Transverse colon (tissue), 4 donors: ENCODE measurements around the gene REN. TPM values are rescaled to one million over a fixed set of nuclear protein-coding genes. Genes with fewer than 3 reads are reported as not detected.

ENCODE experiments used
- DNase-seq: peaks from one replicate; pipeline ENCODE4 v3.0.0-alpha.2; 2019
- H3K27ac ChIP-seq, 4 donors: fragments of 200-600 bp; sonication (generic); 2 replicates each; pipeline ENCODE4 v1.5.1; 2016 to 2018; ENCODE audit warnings: inconsistent platforms in 4 of 4
- H3K27me3 ChIP-seq: fragments of 200-600 bp; sonication (generic); 2 replicates; pipeline ENCODE4 v1.5.1; 2017; ENCODE audit warnings: inconsistent platforms
- H3K36me3 ChIP-seq, 4 donors: fragments of 200-600 bp; sonication (generic); 2 replicates each; pipeline ENCODE4 v1.5.1; 2017 to 2019; ENCODE audit warnings: inconsistent platforms in 4 of 4
- H3K4me1 ChIP-seq, 4 donors: fragments of 200-600 bp; sonication (generic); 2 replicates each; pipeline ENCODE4 v1.5.1; 2017 to 2020; ENCODE audit warnings: inconsistent platforms in 4 of 4
- H3K4me3 ChIP-seq, 4 donors: fragments of 200-600 bp; sonication (generic); 1 replicate in 1 of 4; 2 replicates in 3 of 4; pipeline versions ENCODE4 v1.5.1 to v1.6.1; 2017 to 2019; ENCODE audit warnings: inconsistent platforms in 4 of 4
- H3K9me3 ChIP-seq, 2 donors: fragments of 200-600 bp; sonication (generic); 2 replicates each; pipeline ENCODE4 v1.5.1; 2017 to 2019; ENCODE audit warnings: inconsistent platforms in 2 of 2
- EP300 ChIP-seq: sonication (generic); formaldehyde crosslinking; IDR thresholded peaks from one replicate; pipeline ENCODE4 v1.6.1; 2017; ENCODE audit warnings: antibody characterized with exemption, low read depth
- POLR2A ChIP-seq: fragments of 450-650 bp; IDR thresholded peaks from one replicate; pipeline ENCODE4 v1.6.1; 2016; ENCODE audit warnings: antibody characterized with exemption, mild to moderate bottlenecking, moderate library complexity
- POLR2AphosphoS5 ChIP-seq, 3 donors: sonication (generic); formaldehyde crosslinking; IDR thresholded peaks; one replicate each; pipeline ENCODE4 v1.6.1; 2016; ENCODE audit warnings: antibody characterized with exemption in 3 of 3
- WGBS, 2 donors: methylation state at CpG; one replicate each; pipeline ENCODE4 v1.1.5; 2018; ENCODE audit warnings: low coverage in 1 of 2; 5-methylcytosine and 5-hydroxymethylcytosine counted together
- in situ Hi-C, 4 donors: fragments of 200-750 bp; cut with MboI; loops; one replicate each; pipeline versions ENCODE4 v1.15.0 to v1.15.1; 2017; ENCODE audit warnings: low sequenced_read_pairs in 3 of 4, low pct_ligation_motif_present in 1 of 4, low pct_unique_long_range_greater_than_20kb in 1 of 4
- intact Hi-C: fragments of 100-400 bp; cut with DNase I; formaldehyde crosslinking; loops from one replicate; pipeline ENCODE4 v1.15.1; 2023; ENCODE audit warnings: low total_unique reads
- total RNA-seq, 4 donors: library from RNA; depleted of rRNA; stranded (reverse); fragments of >200 nt; gene quantifications; one replicate each; pipeline ENCODE4 v1.1.0, GENCODE V29; 2016
- TF ChIP-seq, protein P1 (sequence below), 5 experiments: fragments of 200-600 bp in 3 of 5; fragments of 450-650 bp in 2 of 5; sonication (generic) in 3 of 5; IDR thresholded peaks; 1 replicate in 2 of 5; 2 replicates in 3 of 5; pipeline ENCODE4 v1.5.1; 2016 to 2017; ENCODE audit warnings: antibody characterized with exemption in 5 of 5, inconsistent platforms in 3 of 5, mild to moderate bottlenecking in 2 of 5, moderate library complexity in 1 of 5

REN gene
- total RNA-seq, 4 donors from 2014 or later: 2.7 TPM; not detected in 3

DNA sequence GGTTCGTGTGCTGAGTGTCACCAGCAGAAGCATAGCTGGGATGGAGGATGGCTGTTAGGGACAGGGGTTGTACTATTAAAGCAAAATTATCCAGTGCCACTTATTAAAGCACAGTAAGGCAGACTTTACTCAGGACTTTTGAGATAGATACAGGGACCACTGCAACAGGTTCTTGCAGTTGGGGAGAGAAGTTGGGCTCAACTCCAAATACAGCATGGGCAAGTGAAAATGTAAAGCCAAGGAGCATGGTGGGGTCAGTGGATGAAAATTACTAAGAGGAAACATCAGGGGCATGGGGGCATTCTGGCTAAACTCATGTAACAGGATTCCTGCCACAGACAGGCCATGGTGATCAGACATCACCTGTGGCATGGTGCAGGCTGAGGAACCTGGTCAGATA lies 15.0 kb upstream of the REN start:
- H3K4me3 ChIP-seq: no peak overlapping the region
- H3K4me1 ChIP-seq: no peaks in the 10 kb centered on the region
- 70% methylated on average over 1 of the region's 1 CpG; no CpG with 5 or more reads in 1 of the 2 donors for WGBS, 2 donors
- H3K9me3 ChIP-seq: no peaks in the 10 kb centered on the region
- DNase-seq: no peak
- H3K27ac ChIP-seq: no peak overlapping the region
- no peaks in the 10 kb centered on the region for H3K27me3 ChIP-seq
- no peak for TF ChIP-seq EP300
- TF ChIP-seq, protein P1, sequence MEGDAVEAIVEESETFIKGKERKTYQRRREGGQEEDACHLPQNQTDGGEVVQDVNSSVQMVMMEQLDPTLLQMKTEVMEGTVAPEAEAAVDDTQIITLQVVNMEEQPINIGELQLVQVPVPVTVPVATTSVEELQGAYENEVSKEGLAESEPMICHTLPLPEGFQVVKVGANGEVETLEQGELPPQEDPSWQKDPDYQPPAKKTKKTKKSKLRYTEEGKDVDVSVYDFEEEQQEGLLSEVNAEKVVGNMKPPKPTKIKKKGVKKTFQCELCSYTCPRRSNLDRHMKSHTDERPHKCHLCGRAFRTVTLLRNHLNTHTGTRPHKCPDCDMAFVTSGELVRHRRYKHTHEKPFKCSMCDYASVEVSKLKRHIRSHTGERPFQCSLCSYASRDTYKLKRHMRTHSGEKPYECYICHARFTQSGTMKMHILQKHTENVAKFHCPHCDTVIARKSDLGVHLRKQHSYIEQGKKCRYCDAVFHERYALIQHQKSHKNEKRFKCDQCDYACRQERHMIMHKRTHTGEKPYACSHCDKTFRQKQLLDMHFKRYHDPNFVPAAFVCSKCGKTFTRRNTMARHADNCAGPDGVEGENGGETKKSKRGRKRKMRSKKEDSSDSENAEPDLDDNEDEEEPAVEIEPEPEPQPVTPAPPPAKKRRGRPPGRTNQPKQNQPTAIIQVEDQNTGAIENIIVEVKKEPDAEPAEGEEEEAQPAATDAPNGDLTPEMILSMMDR (IDR thresholded peaks at IDR 0.05): no peak
- TF ChIP-seq POLR2AphosphoS5 (IDR thresholded peaks at IDR 0.05): no peak
- no peak for TF ChIP-seq POLR2A
- intact Hi-C loops: no loop called here
- H3K36me3 ChIP-seq: no peaks in the 10 kb centered on the region
- in situ Hi-C loops: no loop called here

DNA sequence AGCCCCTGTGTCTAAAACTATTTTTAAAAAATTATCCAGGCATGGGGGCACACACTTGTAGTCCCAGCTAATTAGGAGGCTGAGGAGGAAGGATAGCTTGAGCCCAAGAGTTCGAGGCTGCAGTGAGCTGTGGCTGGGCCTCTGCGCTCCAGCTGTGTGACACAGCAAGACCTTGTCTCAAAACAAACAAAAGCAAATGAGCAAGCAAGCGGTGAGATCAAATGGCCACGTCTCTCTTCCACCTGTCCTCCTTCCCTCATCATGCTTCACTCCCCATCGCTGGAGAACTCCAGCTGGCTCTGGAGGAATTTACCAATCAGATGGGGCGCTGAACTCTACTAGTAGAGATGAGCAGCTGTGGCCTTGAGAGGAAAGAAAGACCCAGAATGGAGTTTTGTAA lies 14.0 kb upstream of the REN start:
- H3K27me3 ChIP-seq: no peaks in the 10 kb centered on the region
- H3K9me3 ChIP-seq: no peaks in the 10 kb centered on the region
- in situ Hi-C loops: no loop called here
- H3K4me3 ChIP-seq: no peak overlapping the region
- H3K27ac ChIP-seq: no peak overlapping the region
- no peaks in the 10 kb centered on the region for H3K4me1 ChIP-seq
- no peaks in the 10 kb centered on the region for H3K36me3 ChIP-seq
- DNase-seq: no peak
- intact Hi-C loops: no loop called here
- WGBS, 2 donors: 59 to 70% methylated on average over 2 to 6 of the region's 6 CpGs
- TF ChIP-seq POLR2A: no peak
- no peak for TF ChIP-seq EP300
- no peak for TF ChIP-seq POLR2AphosphoS5 (IDR thresholded peaks at IDR 0.05)
- TF ChIP-seq, protein P1 (IDR thresholded peaks at IDR 0.05): no peak

DNA sequence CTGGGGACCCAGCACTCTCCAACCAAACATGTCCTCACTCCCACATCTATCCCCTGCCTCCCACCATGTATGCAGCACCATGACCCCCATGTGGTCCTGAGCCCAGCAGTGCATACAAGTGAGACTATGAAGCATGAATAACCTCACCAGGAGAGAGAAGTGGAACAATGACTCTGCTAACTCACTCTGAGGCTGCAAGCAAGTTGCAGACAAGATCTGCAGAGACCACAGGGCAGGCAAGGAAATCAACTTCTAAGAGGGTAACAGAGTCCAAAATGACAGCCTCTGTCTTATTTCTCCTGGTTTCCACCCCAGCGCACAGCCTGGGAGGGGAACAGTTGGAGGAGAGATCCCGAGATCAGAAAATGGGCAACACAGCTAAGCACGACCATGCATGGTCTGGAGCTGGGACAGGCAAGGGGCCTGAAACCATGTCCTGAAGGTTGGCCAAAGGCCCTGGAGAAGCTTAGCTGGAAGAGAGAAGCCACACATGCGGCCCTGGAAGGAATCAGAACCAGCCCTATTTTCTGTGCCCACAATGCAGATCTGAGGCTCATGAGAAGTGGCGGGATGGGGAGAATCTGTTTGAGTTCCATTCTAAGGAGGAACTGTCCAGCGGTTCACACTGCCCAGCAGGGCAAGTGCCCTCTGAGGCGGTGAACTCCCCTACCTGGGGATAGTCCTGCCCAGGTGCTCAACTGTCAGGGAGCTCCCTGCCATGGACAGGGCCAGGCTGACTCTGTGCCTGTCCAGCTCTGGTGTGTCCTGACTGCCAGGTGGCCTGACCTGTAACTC lies 12.5 kb upstream of the REN start:
- WGBS, 2 donors: 56 to 81% methylated on average over 3 to 6 of the region's 7 CpGs
- TF ChIP-seq EP300: no peak
- no peak for TF ChIP-seq POLR2A
- intact Hi-C loops: no loop called here
- no peaks in the 10 kb centered on the region for H3K36me3 ChIP-seq
- DNase-seq: no peak
- no peaks in the 10 kb centered on the region for H3K9me3 ChIP-seq
- H3K27me3 ChIP-seq: peaks cover 10% of the 10 kb centered on the region
- in situ Hi-C loops: no loop called here
- H3K27ac ChIP-seq: no peak overlapping the region
- H3K4me1 ChIP-seq: no peaks in the 10 kb centered on the region
- no peak overlapping the region for H3K4me3 ChIP-seq

DNA sequence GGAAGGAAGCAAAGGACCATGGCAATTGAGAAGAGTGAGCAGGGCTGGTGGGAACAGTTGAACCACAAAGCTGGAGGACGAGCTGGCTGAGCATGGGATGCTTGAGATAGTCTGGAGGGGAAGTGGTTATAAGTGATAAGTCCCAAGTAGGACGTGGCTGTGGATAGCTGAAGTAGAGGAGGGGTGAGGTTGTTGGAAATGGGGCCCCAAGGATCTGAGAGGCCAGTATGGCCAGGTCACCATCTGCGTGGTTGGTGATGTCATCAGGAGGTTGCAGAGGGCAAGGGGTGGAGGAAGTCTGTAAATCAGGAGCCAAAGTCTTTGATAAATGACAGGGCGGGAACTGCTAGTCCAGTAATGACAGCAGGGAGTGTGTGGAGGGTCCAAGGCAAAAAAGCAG lies 11.0 kb upstream of the REN start:
- intact Hi-C loops (no loop called here), in situ Hi-C loops (no loop called here)
- Histone ChIP-seq H3K27me3 (peaks cover 10% of the 10 kb centered on the region), H3K27ac (no peak overlapping the region), H3K36me3 (no peaks in the 10 kb centered on the region), H3K4me3 (no peak overlapping the region), H3K4me1 (no peaks in the 10 kb centered on the region), H3K9me3 (no peaks in the 10 kb centered on the region)
- whole genome bisulfite sequencing, 2 donors: 39 to 71% methylated on average over 1 to 4 of the region's 4 CpGs
- TF ChIP-seq, protein P1 (IDR thresholded peaks at IDR 0.05): no peak
- TF ChIP-seq POLR2A: no peak
- no peak for TF ChIP-seq EP300
- TF ChIP-seq POLR2AphosphoS5 (IDR thresholded peaks at IDR 0.05): no peak
- no peak for DNase-seq

DNA sequence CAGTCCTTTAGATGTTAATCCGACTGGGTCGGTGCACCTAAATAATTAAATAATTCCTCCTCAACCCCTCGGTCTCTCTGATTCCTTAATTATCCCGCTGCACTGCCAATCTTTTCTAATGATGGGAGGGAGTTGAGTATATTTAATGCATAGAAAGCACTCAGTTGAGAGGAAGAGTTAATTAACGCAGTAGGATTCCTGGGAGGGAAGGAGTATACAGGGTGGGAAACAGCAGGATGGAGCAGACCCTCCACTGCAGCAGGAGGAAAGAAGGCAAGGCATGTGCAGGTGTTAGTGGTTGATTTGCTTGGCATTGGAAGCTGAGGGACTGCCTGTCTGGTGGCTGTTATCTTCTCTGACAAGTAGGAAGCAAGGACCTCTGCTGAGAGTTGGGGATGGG lies 9.9 kb upstream of the REN start:
- DNase-seq: no peak
- TF ChIP-seq POLR2AphosphoS5 (IDR thresholded peaks at IDR 0.05) (no peak), POLR2A (no peak), EP300 (no peak)
- TF ChIP-seq, protein P1 (IDR thresholded peaks at IDR 0.05): no peak
- Histone ChIP-seq H3K4me1 (no peaks in the 10 kb centered on the region), H3K9me3 (no peaks in the 10 kb centered on the region), H3K4me3 (no peak overlapping the region), H3K27ac (no peak overlapping the region), H3K27me3 (peaks cover 10% of the 10 kb centered on the region), H3K36me3 (no peaks in the 10 kb centered on the region)
- in situ Hi-C loops: no loop called here
- intact Hi-C loops: no loop called here
- WGBS, 2 donors: 78 to 96% methylated on average over 4 to 5 of the region's 5 CpGs
